GM21786 (cell line): ENCODE data around the gene KNCN.

Source experiments
- ATAC-seq: cut with Tn5 transposase; IDR thresholded peaks from one replicate; pipeline ENCODE4 v1.9.1; 2021; ENCODE audit not compliant: unreplicated experiment

Gene KNCN

DNA sequence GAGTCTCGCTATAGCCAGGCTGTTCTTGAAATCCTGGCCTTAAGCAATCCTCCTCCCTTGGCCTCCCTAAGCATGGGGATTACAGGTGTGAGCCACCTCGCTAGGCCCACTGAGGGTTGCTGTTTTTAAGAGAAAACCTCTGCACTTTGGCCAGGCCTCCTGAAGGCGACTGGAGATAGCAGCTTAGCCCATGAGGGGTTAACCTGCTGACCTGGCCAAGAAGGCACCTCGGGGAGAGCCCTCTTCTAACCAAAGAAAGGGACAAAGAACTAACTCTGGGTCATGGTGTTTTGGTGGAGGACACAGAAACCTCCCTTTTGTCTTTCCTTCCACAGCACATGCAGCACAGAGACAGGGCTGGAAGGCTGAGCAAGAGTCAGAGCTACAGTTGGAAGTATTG, 17.7 kb upstream of the KNCN start:
- no peak for ATAC-seq

DNA sequence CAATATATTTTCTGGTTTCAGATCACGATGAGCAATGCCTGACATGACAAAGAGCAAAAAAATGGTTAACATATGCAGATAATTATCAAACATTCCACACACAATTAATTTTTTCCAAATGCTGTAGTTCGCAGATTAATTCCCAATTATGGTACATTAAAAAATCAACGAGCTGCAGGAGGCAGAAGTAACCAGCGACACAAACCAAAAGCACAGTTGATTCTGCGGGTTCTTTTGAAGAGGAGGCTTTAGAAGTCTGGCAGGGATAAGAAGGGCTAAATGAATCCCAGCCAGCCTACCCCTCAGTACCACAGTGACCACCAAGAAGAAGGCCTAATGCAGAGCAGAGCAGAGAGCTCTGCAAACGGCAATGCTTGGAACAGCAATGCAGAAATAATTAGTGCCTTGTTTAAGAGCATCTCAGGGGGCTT, 17.0 kb upstream of the KNCN start:
- no peak for ATAC-seq

DNA sequence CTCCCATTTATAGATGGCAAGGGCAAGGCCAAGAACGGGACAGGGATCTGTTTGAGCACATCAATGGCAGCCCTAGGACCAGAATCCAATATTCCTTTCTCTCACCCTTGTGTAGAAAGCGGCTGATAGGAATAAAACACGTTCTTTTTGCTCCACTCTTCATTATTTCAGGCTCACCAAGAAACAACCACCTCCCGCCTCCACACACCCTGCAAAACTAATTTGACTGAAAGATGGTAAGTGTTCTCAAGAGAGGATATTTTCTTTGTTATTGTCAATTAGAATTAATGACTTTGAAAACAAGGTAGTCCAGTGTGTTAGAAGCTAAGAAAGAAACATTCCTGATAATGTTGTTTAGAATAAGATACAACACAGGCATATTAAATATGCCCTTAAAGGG, 11.9 kb upstream of the KNCN start:
- ATAC-seq, result no peak

DNA sequence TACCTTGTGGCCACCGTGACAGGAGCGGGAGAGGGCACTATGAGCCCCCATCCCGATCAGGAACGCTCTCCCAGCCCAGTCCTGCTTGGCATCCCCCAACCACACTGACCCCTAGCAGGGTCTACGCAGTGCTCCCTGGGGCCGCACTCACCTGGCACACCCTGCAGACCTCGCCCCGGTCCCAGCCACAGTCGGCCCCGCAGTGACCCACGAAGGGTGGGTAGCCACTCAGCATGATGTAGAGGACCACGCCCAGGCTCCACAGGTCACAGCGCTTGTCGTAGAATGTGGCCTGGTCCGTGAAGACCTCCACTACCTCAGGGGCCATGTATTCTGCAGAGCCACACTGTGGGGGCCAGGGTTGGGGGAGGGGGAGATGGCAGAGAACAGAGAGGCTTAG, 11.1 kb upstream of the KNCN start:
- no peak for ATAC-seq

DNA sequence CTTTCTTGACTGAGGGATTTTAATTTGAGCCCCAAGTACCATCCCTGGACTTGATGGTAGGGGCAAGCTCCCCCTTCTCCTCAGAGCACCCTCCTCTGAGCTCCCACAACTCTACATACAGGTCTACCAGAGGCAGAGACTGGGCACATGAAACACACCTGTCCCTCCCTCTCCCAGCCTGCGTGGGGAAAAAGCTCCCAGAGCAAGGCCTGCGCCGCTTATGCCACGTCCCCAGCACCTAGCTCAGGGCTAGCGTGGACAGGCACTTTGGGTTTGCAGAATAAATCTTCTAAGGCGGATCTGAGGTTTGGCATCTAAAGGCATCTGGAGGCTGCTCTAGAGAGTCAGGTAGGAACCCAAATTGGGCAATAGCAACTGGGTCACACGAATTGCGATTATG, 7.5 kb upstream of the KNCN start:
- ATAC-seq, result no peak

DNA sequence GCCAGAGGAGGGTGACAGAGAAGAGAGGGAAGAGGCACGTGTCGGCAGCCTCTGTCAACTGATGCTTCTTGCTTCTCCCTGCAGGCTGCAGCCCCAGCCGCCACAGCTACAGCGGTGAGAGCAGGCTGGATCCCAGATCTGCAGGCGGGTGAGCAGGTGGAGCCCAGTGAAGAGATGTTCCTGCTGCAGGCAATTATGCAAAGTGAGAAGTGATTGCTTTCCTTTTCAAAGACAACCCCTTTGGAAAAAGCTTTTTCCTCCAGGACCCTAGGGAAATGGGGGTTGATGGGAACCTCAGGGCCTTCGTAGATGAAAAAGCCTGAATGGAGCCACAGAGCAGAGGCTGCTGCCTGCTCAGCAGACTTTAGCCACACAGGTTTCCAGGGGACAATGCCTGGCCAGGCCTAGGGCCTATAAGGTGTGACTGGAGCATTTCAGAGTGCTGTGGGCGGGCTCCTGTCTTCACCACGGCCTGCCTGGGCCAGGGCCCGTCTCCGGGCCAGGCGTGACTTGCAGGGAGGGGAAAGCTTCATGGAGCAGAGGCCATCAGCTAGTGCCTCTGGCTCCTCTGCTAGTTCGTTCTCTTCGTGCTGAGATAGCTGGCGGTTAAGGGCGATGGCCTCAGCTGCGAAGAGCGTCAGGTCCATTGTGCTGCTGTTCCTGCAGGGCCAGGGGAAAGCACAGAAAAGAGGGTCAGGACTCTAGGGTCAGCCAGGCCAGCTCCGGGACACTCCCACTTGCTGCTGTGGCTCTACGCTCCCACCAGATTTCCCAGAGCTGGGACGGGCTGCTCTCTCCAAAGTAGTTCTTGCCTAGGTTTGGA, 6.9 kb upstream of the KNCN start:
- no peak for ATAC-seq

DNA sequence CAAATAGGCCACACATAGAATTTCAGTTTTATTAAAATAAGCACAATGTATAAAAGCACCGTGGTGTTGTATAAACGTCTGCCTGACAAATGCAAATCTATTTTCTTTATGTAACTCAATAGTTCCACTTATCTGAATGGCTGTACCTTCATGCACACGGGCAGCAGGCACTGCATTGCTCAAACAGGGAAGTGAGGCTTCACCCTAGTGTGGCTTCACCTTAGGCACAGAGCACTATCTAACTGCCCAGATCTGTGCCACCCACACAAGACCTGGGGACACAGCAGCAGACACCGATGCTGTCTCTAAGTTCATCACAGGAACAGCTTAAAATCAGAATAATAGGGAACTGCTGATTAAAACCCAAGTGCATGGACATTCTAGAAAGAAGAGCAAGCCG, 6.0 kb upstream of the KNCN start:
- no peak for ATAC-seq

DNA sequence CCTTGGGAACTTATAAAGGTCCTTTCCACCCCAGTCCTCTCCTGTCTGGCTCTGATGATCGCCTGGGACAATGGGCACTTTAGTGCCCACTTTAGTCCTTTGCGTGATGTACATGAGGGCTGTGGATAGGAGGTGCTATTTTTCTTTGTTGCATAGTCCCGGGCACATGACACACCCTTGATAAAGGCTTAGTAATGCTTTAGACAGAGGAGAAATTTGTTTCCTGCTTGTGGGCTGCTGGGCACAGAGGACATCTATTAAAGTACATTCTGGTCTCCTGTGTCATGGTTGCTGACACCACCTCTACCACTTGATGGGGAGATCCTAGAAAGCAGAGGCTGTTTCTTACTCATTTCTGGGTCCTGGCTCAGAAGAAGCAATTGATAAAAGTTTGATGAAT, 5.4 kb upstream of the KNCN start:
- ATAC-seq, result no peak

DNA sequence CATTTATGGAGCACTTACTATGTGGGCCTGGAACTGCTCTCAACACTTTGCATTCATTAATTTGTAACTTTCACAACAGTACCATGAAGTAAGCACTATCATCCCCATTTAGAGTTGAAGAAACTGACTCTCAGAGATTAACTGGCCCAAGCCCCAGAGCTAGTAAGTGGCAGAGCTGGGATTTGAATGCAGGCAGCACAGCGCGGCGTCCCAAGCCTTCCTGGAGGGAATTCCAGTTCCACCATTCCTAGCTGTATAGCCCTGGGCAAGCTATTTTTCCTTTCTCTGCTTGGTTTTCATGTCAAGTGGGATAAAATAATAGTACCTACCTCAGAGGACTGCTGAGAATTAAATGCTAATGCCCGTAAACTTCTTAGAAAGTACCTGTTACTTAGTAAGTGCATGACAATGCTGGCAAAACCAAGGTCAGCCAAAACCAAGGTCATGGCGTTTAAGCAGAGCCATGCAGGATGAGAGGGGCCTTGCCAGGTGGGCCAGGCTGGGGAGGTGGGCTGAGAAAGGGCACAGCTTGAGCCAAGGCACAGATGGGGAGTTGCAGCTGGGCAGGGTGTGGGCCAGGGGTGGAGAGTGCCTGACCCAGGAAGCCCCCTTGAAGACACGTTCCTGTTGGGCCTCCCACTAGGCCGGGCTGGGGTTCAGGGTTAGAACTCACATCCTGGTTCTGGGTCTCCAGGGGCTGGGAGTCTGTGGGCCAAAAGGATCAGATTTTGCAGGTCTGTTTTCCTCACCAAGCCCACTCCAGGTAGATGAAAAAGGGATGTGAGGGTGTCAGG, 4.6 kb upstream of the KNCN start:
- no peak for ATAC-seq

DNA sequence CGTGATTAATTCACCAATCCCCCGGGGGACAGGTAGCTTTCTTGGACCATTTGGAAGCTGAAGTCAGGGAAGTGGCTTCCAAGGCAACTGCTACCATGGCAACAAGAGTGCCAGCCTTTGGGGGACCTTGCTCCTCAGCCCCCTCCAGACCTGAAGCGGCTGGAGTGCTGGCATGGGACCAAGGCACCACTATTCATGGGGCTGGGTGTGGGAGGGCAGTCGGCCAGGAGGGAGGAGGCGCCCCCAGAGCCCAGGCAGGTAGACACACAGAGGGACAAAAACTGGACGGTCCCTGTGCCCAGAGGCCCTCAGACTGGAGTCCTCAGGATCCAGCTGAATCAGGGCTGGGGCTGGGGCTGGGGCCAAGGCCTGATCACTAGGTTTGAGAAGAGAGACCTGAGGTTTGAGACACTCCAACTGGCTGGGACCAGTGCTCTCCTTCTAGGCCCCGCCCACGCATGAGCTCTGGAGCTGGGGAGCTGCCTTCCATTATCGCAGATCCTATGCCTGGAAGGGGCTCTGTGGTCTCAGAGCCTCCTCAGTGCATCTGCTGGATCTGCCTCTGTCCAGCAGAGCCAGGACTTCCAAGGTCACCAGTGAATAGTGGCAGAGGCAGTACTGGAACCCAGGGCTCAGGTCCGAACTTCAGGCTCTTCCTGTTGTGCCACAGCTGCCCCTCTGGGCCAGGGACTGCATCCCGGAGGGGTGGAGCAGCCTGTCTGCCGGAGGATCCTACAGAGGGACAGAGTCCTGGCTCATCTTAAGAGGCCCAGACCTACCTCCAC, 3.3 kb upstream of the KNCN start:
- ATAC-seq, result no peak

DNA sequence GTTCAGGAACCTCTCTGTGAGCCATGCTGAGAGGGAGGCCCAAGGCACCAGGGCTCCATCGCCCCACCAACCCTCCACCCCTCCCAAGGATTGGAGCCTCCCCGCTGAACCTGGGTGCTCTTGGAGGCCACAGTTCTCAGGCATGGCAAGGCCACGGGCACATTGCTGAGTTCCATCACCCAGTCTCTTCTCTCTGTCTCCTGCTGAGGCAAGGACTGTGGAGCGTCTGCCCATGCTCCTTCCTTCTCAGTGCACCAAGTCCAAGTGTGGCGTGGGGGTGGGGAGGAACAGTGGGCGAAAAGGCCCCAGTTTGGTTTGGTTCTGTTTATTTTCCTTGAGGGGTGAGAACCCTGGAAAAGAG, 2.8 kb upstream of the KNCN start:
- ATAC-seq, result no peak

DNA sequence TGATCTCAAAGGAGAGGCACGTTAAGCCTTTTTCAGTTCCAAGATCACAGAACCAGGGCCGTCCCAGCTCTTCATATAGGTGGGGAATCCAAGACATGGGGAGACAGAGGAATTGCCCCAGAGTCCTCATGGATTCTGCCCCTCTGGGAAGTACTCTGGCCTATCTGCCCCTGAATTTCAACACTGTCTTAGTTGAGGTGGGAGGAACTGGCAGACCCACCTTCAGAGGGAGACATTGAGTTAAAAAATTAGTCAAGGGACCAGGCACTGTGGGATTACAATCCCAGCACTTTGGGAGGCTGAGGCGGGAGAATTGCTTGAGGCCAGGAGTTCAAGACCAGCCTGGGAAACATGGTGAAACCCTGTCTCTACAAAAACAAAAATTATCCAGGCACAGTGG, 2.1 kb upstream of the KNCN start:
- ATAC-seq, result no peak

DNA sequence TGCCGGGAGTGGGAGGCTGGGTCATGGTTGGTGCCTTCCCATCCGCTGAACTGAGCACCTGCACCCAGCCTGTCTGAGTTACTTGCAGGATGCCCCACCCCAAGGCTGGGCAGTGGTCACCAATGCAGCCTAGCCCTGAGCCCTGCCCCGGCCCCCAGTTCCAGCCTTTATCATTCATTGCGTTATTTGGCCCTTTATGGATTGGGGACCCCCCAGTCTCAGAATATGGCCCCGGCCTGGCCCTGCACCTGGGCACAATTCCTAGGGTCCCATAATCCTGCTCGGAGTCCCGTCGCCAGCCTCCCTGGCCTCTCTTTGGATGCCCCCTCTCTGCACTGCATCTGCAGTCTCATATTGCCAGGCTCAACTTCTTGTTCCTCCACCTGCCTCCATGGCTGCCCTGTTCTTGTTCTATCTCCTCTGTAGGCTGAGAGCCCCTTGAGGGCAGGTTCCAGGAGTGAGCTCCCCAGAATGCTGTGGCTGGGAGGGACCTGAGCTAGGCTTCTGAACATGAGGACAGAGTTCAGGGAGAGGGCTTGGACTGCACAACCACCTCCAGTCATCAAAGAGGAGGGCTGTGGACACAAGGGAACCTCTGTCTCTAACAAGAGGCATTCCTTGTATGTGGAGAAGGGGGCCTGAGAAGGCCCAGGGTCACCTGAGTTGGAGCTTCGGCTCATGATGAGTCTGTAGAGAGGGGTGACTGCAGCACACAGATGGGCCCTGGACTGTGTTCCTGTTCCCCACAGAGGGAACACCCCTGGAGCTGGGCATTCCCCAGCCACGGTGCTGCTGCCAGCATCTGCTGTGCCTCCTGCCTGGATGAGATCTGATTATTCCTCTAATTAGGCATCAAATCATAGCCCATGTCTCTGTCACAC, 1.1 kb upstream of the KNCN start:
- ATAC-seq, result no peak

DNA sequence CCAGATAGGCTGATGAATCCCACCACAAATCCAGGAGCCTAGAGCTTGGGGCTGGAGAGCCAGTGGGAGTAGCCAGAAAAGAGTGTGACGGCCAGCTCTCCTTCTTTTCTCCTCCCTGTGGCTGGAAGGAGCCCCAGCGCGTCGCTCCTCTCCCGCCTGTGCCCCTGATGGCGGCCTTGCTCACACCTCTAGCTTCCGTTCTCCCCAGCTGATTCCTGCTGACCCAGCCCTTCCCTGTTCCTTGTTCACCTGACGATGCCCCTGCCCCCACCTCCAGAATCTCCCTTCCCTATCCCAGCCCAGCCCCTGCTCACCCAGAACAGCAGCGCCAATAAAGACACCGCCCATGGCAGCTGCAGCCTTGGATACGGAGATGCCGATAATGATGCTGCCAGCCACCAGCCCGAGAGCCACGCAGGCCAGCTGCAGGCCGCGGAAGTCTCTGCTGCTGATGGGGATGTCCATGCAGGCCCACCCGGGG, 656 bp downstream of the KNCN start:
- ATAC-seq, result no peak

DNA sequence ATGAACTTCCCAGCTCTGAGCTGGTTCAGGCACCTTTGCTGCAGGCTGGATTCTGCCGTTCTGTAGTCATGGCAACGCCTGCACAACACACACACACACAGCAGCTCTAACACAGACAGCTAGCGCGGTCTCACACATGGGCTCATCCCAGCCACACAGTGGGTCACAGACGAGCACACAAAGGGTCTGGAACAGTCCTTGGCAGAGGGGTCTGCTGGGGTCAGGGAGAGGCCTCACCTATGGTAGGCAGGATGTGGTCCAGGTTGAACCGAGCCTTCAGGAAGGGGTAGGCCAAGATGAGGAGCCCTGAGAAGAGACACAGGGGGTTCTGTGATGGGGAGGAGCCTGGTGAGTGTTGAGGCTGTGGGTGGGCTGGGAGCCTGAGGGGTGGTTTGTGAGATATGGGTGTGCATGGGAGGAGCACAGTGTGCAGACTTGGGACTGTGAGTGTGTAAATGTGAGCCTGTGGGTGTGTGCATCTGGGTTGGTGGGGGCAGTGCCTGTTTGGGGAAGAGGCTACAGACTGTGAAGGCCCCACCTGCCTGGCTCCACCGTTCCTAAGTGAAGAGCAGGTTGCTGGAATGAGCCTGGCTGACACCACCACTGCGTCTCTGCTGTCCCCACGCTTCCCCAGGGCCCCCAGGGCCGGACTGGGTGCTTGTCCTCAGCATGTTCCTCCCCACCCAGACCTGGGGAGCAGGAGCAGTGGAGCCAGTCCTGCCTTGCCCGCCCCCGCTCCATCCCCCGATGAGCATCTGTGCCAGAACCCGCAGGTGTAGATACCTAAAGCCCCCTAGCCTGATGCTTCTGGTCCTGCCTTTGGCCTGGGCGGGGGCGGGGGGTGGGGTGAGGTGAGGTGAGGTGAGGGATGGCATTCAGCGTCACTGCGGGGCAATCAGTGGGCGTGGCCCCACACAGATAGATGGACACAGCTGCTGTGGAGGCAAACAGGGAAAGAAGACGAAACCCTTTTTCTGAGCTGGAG, 1.5 kb downstream of the KNCN start:
- no peak for ATAC-seq

DNA sequence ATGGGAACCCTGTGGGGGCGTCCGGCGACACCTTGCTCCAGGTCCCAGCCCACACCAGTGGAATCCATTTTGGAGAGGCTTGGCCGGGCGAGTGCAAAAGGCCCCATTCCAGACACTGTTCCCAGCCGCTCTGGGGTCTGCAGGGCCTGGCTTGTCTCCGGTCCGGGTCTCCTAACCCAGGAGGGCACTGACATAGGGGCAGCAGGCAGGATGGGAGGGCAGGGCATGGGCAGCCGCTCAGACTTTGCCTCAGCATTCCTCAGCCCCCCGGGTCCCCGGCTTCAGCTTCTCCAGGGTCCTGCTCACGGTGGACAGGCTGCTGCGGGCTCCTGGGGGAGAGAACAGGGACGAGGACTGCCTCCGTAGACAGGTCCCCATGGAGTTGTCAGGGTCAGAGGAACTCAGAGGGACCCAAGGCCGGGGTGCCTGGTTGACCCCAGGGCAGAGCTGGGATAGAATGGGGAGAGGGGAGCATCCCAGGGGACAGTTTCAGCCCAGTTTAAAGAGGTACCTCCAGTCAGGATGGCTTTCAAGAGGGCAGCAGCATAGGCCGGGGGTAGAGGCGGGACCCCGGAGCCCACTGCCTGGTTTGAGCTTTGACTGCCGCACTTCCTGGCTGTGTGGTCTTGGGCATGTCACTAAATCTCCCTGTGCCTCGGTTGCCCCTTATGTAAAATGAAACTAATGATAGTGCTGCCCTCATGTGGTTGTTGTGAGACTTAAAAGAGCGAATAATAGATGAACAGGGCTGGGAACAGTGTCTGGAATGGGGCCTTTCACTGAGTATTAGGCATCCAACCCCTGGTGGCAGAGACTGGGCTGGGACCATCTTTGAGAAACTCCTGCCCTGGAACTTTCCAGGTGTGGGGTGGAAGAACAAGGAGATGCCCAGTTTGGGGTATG, 3.7 kb downstream of the KNCN start:
- ATAC-seq, result no peak

DNA sequence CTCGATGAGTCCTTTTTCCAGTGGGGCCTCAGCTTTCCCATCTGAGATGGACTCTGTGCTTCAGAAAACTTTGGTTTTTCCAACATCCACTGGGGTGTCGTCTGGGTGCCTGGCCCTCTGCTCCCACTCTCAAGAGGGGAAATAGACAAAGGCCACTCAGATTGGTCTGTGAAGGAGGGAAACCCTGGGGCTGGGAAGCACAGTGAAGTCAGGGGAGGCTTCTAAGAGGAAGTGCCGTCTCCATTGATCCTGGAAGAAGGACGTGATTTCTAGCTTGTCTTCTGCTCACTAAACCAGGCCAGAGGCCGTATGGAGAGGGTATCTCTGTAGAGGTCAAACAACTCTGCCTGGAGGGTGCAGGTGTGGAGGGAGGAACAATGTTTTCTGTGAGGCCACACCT, 5.2 kb downstream of the KNCN start:
- ATAC-seq, result no peak

DNA sequence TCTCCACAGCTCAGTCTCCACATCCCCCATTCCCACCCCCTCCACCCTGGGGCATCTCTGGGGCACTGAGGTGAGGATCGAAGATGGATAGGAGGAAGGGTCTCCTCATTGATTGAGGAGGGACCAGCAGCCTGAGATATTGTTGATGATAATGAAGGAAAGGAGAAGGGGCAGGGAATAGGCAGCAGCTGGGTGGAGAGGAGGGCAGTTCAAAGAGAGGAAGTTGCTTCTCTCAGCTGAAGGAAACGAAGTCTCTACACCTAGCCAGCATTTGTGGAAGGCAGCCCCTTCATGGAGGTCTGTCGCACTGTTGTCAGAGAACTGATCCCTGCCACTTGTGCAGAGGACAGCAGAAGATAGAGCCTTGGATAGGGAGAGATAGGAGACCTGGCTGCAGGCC, 5.7 kb downstream of the KNCN start:
- no peak for ATAC-seq
